SU-DHL-6 (cell line): ENCODE measurements around the gene MRPL1.

Experiments used
- H2AFZ ChIP-seq: fragments of 200-600 bp; sonication (generic); 2 replicates; pipeline ENCODE4 v1.6.1; 2014; ENCODE audit warnings: low read depth, mild to moderate bottlenecking, moderate library complexity, mixed read lengths, antibody characterized with exemption, low read length; ENCODE audit not compliant: severe bottlenecking
- H3F3A ChIP-seq: fragments of 200-600 bp; shearing (Covaris generic); 2 replicates; pipeline ENCODE4 v1.6.0; 2016; ENCODE audit warnings: antibody characterized with exemption, mild to moderate bottlenecking; ENCODE audit not compliant: insufficient read depth
- H3K27ac ChIP-seq: fragments of 200-600 bp; sonication (generic); 2 replicates; pipeline ENCODE4 v1.5.1; 2016; ENCODE audit warnings: low read depth, mild to moderate bottlenecking, low read length, moderate library complexity, mixed read lengths
- H3K27me3 ChIP-seq: fragments of 200-600 bp; sonication (generic), shearing (Covaris generic); 2 replicates; pipeline ENCODE4 v1.6.0; 2014; ENCODE audit warnings: mild to moderate bottlenecking, low read length
- H3K36me3 ChIP-seq: fragments of 200-600 bp; sonication (generic); 2 replicates; pipeline ENCODE4 v1.6.1; 2014; ENCODE audit warnings: mild to moderate bottlenecking, low read length, mixed read lengths
- H3K4me2 ChIP-seq: fragments of 300-600, 200-600 bp; shearing (Covaris generic), sonication (generic); 2 replicates; pipeline ENCODE4 v1.6.0; 2014; ENCODE audit warnings: low read length, low read depth, mild to moderate bottlenecking; ENCODE audit not compliant: poor library complexity, severe bottlenecking
- H3K4me3 ChIP-seq: fragments of 200-600 bp; sonication (generic); 2 replicates; pipeline ENCODE4 v1.5.1; 2014; ENCODE audit warnings: antibody characterized with exemption, low read length, mild to moderate bottlenecking, mixed read lengths; ENCODE audit not compliant: insufficient read depth, poor library complexity, severe bottlenecking
- H3K79me2 ChIP-seq: fragments of 200-600 bp; sonication (generic); 2 replicates; pipeline ENCODE4 v1.6.1; 2014; ENCODE audit warnings: mild to moderate bottlenecking, low read length, moderate library complexity; ENCODE audit not compliant: insufficient read depth
- H3K9ac ChIP-seq: fragments of 200-600 bp; sonication (generic); 2 replicates; pipeline ENCODE4 v1.7.0; 2014; ENCODE audit warnings: mild to moderate bottlenecking, low read length
- H3K9me2 ChIP-seq: fragments of 200-600 bp; sonication (generic); replicated peaks from 2 replicates; pipeline ENCODE4 v1.6.1; 2014; ENCODE audit warnings: low read length; ENCODE audit not compliant: insufficient read depth
- H3K9me3 ChIP-seq: fragments of 200-600 bp; sonication (generic); 2 replicates; pipeline ENCODE4 v1.6.1; 2014; ENCODE audit warnings: low read length, mixed read lengths; ENCODE audit not compliant: insufficient read depth
- H4K20me1 ChIP-seq: fragments of 200-600 bp; sonication (generic); 2 replicates; pipeline ENCODE4 v1.6.1; 2014; ENCODE audit warnings: low read depth, mild to moderate bottlenecking, antibody characterized with exemption, low read length, moderate library complexity, mixed read lengths
- EZH2phosphoT487 ChIP-seq: fragments of 200-600 bp; sonication (generic), shearing (Covaris generic); conservative IDR thresholded peaks from 2 replicates; pipeline ENCODE4 v1.6.1; 2018; ENCODE audit warnings: mild to moderate bottlenecking, antibody characterized with exemption, low read length, moderate library complexity, mixed read lengths
- TF ChIP-seq, protein P1 (sequence below): fragments of 200-600 bp; sonication (generic); IDR thresholded peaks from one replicate; pipeline ENCODE4 v1.5.1; 2017; ENCODE audit warnings: antibody characterized with exemption, mild to moderate bottlenecking, low read length, moderate library complexity; ENCODE audit not compliant: insufficient read depth, poor library complexity, severe bottlenecking

MRPL1 gene

DNA sequence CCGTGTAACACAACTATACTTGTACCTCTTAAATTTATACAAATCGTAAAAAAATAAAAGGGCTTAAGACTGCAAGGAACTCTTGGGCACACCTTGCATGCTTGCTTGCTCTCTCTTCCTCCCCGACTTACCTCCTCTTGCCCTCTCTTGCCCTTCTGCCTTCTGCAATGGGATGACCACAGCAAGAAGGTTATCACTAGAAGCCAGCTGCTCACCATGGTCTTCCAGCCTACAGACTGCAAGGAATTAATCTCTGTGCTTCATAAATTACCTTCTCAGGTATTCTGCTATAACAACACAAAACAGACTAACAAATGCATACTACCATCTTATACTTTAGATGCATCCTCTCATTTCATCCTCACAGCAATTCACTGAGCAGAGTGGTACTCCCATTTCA is 92.1 kb downstream of the MRPL1 start:
- H3K27me3 ChIP-seq: no peaks in the 10 kb centered on the region
- no peaks in the 10 kb centered on the region for H3K36me3 ChIP-seq
- no peaks in the 10 kb centered on the region for H3F3A ChIP-seq
- no peaks in the 10 kb centered on the region for H4K20me1 ChIP-seq
- no peak overlapping the region for H2AFZ ChIP-seq
- H3K79me2 ChIP-seq: no peaks in the 10 kb centered on the region
- H3K4me2 ChIP-seq: no peak overlapping the region
- no peak for TF ChIP-seq EZH2phosphoT487
- TF ChIP-seq, protein P1, sequence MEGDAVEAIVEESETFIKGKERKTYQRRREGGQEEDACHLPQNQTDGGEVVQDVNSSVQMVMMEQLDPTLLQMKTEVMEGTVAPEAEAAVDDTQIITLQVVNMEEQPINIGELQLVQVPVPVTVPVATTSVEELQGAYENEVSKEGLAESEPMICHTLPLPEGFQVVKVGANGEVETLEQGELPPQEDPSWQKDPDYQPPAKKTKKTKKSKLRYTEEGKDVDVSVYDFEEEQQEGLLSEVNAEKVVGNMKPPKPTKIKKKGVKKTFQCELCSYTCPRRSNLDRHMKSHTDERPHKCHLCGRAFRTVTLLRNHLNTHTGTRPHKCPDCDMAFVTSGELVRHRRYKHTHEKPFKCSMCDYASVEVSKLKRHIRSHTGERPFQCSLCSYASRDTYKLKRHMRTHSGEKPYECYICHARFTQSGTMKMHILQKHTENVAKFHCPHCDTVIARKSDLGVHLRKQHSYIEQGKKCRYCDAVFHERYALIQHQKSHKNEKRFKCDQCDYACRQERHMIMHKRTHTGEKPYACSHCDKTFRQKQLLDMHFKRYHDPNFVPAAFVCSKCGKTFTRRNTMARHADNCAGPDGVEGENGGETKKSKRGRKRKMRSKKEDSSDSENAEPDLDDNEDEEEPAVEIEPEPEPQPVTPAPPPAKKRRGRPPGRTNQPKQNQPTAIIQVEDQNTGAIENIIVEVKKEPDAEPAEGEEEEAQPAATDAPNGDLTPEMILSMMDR: no peak
- no peak overlapping the region for H3K27ac ChIP-seq
- H3K4me3 ChIP-seq: no peak overlapping the region
- H3K9me3 ChIP-seq: no peaks in the 10 kb centered on the region
- H3K9me2 ChIP-seq: no peaks in the 10 kb centered on the region
- H3K9ac ChIP-seq: no peak overlapping the region

DNA sequence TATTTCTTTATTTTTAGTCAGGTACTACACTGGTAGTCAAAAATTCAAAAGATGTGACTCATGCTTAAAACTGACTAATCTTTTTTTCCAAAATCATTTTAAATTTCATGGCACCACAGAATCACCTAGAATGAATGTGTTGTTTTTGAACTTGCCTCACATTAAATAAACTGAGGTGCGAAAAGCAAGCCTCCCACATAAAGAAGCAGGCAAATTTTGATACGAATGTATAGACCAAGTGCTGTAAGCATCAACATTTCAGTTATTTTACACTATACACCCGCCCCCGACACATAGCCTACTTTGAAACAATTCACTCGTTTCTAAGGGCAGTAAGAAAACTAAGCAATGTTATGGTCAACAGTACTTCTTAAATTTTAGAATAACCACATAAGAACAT is 94.3 kb downstream of the MRPL1 start:
- Histone ChIP-seq H3K27me3 (no peaks in the 10 kb centered on the region), H3K79me2 (no peaks in the 10 kb centered on the region), H4K20me1 (no peaks in the 10 kb centered on the region), H3F3A (no peaks in the 10 kb centered on the region), H3K9ac (no peak overlapping the region), H3K9me2 (no peaks in the 10 kb centered on the region), H2AFZ (no peak overlapping the region), H3K36me3 (no peaks in the 10 kb centered on the region), H3K4me2 (no peak overlapping the region), H3K9me3 (no peaks in the 10 kb centered on the region), H3K4me3 (no peak overlapping the region), H3K27ac (no peak overlapping the region)
- no peak for TF ChIP-seq EZH2phosphoT487
- TF ChIP-seq, protein P1: no peak

DNA sequence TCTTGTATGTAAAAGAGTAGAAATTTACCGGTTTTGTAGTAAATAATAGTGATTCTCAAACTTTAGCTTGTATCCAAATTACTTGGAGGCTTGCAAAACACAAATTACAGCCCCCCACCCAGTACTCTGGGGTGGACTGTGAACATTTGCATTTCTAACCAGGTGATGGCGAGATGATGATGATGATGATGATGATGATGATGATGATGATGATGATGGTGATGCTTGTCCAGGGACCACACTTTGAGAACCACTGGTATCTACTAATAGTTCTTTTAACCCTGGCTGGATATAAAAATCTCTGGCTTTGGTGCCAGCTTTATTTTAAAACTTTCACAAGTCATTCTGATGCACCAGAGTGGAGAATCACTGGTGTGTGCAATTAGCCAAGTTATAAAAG is 96.3 kb downstream of the MRPL1 start:
- no peak overlapping the region for H3K4me2 ChIP-seq
- H3K27ac ChIP-seq: no peak overlapping the region
- no peaks in the 10 kb centered on the region for H4K20me1 ChIP-seq
- H3K9me2 ChIP-seq: no peaks in the 10 kb centered on the region
- H3K27me3 ChIP-seq: no peaks in the 10 kb centered on the region
- no peaks in the 10 kb centered on the region for H3K9me3 ChIP-seq
- H2AFZ ChIP-seq: no peak overlapping the region
- H3K9ac ChIP-seq: no peak overlapping the region
- no peaks in the 10 kb centered on the region for H3F3A ChIP-seq
- H3K4me3 ChIP-seq: no peak overlapping the region
- H3K79me2 ChIP-seq: no peaks in the 10 kb centered on the region
- no peaks in the 10 kb centered on the region for H3K36me3 ChIP-seq
- TF ChIP-seq, protein P1: no peak
- no peak for TF ChIP-seq EZH2phosphoT487
